GM21786 (cell line): ENCODE measurements around the gene MTFR2.

Source experiments
- ATAC-seq: cut with Tn5 transposase; IDR thresholded peaks from one replicate; pipeline ENCODE4 v1.9.1; 2021; ENCODE audit not compliant: unreplicated experiment

MTFR2 gene

DNA sequence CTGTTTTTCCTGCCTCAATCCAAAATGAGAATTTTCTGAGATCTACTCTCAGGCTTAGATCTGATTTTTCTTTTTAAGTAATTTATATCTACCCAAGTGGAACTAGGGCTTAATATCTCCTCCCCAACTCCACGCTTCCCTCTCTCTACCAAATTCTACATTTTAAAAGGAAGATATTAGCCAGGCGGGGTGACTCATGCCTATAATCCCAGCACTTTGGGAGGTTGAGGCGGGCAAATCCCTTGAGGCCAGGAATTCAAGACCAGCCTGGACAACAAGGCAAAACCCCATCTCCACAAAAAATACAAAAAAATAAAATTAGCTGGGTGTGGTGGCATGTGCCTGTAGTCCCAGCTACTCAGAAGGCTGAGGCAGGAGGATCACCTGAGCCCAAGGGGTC lies 61.0 kb downstream of the MTFR2 start:
- ATAC-seq = no peak

DNA sequence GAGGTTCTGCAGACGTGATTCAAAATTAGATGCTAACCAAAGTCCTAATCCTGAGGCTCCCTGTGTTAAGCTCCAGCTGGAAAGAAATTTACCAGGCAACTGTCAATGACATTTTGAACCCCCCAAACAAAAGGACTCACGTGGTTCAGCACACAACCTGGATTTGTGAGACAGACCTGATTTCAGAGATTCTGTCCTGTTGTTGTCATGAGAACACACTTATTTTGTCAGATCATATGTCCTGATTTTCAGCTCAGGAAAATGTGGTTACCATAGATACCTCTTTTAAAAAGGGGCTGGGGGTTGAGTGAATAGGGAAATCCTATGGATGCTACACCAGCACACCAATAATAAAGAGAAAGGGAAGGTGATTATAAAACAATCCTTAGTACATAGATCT lies 61.6 kb downstream of the MTFR2 start:
- ATAC-seq = no peak

DNA sequence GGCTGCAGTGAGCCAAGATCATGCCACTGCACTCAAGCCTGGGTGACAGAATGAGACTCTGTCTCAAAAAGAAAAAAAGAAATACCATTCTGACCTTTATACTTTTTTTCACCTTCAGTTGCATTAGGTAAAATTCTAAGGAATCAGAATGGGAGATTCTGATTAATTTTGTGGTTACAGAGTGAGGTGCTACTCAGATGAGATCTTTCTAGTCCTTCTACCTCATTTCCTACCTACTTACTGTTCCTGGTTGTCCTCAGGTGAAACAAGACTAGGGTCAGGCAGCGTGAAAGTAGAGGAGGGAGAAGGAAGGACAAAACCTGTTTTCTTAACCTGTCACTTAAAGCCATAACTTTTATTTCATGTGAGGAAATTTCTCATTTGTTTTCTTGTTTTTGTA lies 63.7 kb downstream of the MTFR2 start:
- ATAC-seq = no peak

DNA sequence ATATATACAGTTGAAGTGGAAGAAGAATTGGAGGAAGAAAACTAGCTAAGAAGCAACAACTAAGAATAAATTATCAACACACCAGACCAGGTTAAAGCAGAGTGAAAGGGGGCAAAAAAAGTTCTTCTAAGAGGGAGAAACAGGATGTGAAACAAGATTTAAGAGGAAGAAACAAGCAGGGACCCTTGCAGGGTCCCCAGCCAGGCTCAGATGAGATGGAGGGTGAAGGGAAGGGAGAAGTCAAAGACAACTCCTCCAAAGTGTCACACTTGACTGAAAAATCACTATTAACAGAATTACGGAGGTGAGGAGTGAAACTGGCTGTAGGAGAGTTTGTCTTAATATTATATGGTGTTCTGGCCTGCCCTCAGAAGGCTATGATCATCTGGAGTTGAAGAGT lies 65.4 kb downstream of the MTFR2 start:
- ATAC-seq = no peak

DNA sequence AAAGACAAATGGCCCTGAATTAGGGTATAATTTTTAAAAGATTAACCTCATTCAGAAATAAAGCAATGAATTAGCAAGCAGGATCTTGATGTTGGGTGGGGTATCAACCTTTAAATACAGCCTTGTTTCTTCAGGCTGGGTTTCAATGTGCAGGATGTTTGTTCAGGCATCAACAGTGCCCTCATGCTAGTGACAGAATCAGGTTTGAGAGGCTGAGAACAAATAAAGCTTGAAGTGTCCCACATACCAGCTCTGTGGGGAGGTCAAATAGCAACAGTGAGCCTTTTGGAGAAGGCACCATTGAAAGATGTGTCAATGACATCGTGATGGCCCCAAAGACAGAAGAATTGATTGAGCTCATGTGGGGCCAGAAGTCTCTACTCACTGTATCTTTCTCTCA lies 68.2 kb downstream of the MTFR2 start:
- no peak for ATAC-seq

DNA sequence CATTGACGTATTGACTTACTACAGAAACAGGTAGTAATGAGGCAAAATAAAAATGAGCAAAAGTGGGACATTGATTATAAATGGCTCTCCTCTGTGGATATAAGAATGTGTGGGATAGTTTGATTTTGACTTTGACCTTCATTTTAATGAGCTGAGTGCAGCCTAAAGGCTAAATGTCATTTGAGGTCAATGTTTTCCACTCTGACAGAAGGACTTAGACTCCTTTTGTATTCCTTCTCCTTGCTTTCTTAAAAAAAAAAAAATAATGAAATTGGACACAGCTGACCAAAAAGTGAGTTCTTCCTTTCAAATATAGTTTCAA lies 68.6 kb downstream of the MTFR2 start:
- ATAC-seq = no peak
